ENCODE data around the gene XPO4.

Gene XPO4

DNA sequence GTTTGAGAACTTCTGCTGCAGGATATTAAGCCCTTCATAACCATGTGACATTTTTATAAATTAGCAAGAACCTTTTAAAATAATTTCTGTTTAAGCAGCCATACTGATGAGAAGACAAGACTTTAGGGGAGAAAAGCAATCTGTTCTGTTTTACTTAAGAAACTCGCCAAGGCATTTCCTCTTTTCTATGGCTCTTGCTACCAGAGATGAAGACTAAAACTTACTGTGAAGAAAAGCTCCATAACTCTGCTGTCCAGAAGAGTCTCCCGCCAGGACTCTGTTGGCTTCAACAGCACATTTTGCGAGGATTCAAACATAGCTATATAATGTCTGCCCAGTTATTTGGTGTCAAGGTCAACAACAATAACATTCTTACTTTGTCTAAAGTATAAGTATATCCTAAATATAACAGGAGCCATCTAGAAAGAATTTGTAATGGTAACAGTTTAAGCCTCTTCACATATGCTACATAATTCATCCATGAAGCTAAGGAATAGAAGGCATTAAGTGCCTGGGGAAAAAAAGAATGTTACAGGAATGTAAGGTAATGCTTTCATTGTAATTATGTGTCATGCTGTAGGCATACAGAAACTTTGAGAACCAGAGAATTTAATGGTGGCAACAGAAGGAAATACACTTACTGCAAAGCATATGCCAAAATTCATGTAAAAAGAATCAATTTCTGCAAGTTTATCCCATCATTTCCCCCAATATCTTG is 75.5 kb downstream of the XPO4 start:
- no peak for DNase-seq

DNA sequence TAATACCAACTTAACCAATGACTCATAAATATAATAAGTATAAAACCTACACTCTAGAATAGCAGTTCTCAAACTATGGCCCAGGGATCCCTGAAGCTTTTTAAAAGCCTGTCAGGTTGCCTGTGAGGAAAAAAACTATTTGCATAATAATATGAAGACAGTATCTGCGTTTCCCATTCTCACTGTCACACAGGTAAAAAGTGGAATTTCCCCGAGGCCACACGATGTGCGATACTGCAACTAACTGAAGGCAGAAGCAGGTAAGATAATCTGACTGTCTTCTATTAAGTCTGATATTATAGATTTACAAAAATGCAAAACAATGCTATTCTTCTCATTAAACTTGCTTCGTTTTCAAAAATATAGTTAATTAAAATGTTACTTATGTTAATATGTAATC is 76.2 kb downstream of the XPO4 start:
- no peak for DNase-seq

DNA sequence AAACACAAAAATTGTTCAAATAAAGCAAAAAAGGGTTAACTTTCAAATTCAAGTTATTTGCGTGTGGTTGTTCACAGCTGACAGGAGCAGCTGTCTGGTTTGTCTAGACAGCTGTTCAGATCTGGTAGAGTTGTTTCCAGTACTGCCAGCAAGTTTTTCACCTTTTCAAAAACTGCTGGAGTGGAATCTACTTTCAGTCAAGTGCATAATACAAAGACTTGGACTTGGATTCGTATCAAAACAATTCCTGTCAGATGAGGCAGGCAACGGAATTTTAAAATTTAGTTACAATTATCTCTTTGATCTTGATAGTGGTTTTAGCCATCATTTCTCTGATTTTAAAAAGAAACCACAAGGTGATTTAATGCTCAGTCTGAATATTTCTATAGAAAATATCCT is 77.1 kb downstream of the XPO4 start:
- no peak for DNase-seq

DNA sequence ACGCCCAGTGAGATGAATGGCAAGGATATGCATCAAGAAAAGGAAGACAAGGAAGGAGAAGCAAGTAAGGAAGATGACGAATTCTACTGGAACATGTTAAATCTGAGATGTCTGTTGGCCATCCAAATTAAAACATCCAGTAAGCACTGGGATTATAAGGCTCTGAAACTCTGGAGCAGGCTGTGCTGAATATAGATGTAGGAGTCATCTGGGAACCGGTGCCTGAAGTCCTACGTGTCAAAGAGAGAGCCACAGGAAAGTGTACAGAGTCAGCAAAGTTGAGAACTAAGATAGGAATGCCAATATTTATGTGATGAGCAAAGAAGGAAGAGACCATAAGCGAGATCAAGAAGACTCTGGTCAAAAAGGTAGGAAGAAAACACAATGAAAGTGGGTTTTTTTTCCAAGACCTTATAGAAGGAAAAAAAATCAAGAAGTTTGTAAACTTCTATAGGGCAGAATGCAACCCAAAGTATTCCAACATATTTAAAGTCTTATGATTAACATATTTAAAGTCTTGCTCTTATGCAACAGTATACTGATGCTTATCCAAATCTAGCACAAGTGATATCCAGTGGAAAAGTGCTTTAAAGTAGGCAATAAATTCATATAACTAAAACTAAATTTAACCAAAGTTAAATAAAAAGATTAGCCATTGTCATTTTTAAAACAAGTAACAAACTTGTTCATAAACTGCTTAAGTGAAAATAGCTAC is 77.6 kb downstream of the XPO4 start:
- DNase-seq: no peak

DNA sequence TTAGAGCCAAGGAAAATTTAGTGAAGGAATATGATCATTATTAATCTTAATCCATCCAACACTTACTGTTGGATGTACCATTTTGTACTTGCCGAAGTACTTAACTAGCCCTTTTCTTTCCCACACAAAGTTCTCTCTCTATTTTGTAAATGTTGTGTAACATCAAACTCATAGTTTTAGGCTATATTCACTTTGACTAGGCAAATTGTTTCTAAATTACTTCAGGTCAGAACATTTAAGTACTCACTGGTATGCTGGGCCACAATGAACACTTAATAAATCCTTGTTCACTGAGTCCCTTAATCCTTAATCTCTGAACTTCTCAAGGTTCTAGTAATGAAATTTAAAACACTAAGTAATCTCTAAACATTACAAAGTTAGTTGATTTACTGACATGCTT is 79.5 kb downstream of the XPO4 start:
- DNase-seq: no peak

DNA sequence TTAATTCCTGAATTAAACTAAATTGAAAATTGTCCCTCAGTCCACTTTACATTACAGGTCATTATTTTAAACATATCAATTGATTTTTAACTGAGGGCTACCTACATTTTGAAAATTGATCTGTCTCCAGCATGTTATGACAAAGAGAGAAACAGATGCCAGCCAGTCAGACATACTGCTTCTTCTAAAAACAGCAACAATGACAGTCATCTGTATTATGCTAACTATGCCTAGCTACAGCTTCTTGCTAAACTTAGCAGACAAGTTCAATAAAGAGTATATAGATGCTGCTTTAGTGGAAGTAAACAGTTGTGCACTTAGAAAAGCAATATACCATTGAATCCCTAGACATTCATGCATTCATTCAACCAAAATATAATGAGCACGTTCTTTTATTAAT is 80.1 kb downstream of the XPO4 start:
- DNase-seq: no peak

DNA sequence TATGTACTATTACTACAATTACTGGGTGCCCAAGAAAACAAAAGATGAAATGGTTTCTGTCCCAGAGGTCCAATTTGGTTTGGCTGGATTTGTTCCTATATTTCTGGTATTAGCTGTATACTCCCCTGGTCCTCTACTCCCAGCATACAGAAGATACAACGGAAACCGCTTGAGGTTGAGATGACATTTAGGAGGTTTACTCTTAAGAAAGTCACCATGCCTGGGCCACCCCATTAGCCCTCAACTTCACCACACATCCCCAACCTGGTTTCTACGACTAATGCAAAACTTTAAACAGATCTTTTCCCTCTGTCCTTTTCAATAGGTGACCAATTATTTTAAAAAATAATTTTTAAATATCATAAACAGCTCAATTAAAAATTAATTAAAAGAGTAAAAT is 82.8 kb downstream of the XPO4 start:
- no peak for DNase-seq

DNA sequence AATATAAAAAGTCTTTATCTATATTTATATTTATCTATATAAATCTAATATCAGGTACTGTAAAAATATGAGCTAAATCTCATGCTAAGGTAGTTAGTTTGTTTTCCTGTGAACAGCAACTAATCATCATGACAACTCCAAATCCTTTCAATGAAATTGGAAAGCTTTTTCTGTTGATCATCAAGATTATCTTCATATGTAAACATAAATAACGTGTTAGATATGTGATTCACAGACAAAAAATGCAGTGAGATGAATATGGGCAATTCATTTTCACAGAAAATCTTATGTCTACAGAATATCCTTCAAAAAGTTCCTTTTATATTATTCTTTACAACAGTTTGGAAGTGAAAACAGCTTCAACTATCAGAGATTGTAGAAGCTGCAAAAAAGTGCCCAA is 87.1 kb downstream of the XPO4 start:
- DNase-seq: no peak

DNA sequence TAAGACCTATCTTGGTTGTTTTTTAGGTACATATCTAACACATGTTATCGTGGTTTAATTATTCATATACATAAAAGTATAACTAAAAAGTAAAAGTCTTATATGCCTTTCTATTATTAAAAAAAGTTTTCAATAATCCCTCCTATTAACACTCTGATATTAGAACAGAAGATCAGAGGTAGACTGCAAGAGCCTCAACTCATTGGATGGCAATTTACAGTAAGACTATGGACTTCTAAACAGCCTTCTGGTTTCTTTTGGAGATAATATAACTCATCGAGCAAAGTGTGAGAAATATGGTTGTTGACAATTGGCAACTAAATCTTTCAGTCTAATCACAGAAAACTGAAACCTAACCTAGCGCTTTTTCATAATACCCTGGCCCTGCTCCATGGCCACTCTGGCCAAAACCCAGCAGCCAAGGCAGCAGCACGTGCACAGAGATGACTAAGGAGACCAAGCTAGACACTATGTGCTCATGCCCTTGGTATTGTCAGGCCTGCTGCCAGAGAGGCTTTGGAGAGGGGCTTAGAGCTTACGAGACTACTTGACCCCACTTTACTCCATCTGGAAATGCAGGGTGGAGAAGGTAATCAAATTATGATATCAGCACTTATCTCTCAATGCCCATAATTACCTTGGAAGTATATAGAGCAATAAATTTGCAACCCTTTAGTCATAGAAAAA is 88.2 kb downstream of the XPO4 start:
- peak; percentile 62 for DNase-seq

DNA sequence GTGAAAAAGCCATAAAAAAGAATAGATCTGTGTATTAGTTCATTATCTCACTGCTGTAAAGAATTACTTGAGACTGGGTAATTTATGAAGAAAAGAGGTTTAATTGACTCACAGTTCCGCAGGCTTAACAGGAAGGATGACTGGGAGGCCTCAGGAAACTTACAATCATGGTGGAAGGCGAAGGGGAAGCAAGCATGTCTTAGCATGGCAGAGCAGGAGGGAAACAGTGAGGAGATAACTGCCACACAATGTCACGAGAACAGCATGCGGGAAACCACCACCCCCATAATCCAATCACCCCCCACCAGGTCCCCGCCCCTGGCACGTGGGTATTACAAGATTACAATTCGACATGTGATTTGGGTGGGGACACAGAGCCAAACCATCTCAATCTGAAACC is 89.7 kb downstream of the XPO4 start:
- DNase-seq: no peak

DNA sequence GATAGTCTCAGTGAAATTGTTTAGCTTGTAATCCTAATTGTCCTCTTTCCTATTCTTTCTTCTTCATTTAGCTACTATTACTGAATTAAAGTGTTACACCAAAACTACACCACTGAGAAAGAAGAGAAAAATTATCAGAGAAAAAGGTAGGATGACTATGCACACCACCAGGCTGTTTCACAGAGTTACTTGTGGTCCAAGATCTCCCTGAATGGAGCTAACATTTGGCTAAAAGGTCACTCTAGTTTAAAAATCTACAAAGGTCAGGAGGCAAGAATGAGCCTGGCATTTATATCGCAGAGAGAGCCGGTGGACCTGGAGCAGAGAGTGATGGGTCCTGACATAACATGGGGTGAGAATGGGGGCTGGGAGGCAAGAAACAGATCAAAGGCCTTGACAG is 91.7 kb downstream of the XPO4 start:
- no peak for DNase-seq

DNA sequence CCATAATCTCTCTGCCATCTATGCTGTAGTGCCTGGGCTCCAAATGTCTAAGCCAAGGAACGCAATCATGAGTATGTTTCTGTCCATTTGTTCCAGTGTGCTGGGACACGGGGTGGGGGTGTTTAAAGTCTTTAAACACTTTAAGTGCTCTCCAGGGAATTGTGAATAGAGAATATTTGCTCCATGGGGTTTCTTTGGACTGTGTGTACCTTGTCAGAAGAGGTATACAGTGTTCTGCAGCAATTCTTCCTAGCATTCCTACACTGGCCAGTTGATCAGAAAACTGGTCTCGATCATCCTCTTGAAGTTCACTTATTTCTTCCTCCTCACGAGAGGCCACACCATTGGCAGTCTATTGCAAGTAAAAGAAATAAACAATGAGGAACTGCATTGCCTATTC is 93.7 kb downstream of the XPO4 start:
- DNase-seq: no peak

DNA sequence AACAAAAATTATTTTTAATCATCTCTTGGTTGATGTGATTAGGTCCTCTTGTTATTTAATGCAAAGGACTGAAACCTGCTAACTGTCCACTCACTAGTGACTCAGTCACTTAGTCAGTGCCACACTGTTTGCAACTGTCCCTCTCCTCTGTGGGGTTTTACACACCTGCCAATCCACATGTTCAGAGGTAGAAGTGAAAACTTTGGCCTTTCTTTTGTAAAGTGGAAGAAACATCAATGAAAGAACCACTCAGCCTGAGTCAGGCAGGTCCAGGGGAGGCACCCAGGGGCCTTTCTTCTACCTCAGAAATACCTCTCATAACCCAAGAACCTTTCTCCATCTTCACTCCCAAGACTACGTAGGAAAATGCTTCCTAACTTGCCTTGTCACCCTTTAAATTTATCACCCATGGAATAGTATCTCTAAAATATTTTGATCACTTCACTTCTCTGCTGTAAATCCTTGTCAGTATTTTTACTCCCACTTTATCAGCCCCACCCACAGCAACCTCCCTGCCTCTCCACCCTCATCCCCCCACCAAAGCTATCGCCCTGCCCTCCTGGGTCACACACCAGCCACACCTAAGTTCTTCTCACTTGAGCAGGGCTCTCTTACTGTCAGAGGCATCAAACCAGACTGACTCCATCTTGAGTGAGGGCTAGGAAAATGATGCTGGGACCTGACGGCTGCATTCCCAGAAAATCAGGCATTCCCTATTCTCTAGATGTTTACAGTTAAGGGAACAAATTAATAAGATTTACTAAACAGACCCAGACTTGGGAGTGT is 99.2 kb downstream of the XPO4 start:
- no peak for DNase-seq

DNA sequence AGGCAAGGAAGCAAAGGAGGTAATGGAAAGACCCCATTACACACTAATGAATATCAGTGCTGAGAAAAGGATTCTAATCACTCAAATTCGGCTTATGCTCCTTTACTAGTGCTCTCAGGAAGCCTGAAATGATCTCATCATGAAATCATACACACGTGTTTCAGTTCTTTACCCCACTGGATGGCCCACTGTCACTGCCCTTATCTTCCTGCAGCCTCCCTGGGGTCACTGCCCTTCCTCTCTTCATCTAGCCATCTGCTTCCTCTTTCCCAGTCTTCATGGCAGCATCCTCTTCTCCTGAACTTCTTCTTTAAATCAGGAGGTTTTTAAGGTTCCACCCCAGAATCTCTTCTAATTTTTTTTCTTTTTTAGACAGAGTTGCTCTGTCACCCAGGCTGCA is 100.8 kb downstream of the XPO4 start:
- no peak for DNase-seq

DNA sequence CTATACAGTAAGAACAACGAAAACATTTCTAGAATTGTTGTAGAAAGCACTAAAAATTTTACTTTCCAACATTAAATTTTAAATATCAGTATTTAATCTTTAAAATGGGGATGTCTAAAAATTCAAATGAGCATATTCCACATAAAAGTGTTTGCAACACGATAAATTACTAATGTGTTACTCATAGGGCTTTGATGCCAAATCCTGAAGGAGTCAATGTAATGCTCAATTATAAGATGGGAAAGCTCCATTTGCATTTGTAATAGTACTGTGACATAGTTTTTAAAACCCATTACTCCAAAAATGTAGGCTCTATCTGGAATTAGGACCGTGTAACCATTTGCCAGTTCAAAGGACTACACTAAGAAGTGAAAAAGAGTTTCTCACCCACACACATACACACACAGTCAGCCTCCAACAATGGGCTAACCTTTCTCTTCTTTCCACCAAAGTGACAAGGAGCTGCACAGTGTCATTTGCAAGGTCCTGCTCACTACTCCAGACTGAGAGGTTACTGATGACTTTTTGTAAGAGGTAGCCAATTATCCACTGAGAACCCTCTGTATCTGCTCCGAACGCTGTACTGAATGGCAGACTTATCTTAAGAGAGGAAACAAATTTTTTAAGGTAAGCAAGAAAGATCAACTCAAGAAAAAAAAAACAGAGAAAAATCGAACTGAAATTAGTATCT is 102.7 kb downstream of the XPO4 start:
- DNase-seq: no peak

DNA sequence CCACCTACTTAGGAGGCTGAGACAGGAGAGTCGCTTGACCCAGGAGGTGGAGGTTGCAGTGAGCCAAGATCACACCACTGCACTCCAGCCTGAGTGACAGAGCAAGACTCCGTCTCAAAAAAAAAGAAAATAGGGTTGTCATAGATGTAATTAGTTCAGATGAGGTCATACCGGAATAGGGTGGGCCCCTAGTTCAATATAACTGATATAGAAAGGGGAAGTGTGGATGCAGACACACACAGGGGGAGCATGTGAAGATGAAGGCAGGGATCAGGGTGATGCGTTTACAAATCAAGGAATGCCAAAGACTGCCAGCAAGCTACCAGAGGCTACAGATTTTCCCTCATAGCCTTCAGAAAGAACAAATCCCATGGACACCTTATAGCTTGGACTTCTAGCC is 104.5 kb downstream of the XPO4 start:
- no peak for DNase-seq

DNA sequence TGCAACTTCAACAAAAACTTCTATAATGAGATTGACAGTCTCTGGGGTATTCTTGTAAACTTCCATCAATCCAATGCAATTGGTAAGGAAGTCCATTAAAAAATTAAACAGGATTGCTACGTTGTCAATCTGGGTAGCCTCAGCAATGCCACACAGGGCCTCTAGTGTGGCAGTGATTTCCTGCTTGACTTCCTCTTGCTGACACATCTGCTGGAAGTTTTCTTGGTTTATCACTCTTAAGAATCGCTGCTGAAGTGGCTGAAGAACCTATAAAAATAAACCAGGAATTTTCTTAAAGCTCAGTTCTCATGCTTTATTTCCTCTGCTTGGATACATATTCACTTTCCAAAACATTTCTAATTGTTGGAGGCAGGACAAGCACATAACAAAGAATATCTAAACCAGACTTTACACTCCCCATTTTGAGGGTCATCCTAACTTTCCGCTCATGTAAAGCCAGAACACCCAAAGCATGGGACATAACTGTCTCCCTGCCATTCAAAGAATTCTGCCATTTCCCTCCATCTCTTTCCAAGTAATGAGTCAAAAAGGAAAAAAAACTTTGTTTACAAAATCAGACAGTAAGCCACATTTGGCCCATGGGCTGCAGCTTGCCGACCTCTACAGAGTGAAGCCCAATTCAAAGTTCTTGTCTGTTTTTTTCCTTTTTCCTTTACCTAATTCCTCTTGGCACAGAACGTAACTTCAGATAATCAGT is 105.6 kb downstream of the XPO4 start:
- DNase-seq: no peak

DNA sequence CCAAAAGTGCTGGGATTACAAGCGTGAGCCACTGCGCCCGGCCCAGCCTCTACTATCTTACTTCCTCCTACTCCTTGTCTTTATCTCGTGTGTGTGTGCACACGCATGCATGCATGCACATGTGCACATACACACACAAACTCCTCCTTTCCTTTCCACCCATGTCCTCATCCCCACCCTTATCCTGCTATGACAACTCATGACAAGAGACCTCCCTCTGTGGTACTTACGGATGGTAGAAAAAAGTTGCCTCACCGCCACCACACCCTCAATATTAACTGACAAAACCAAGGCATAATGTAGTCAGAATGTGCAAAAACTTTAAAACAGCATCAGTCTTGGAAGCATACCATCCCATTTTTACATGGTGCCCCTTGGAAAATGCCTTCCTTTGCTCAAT is 112.9 kb downstream of the XPO4 start:
- DNase-seq: no peak

DNA sequence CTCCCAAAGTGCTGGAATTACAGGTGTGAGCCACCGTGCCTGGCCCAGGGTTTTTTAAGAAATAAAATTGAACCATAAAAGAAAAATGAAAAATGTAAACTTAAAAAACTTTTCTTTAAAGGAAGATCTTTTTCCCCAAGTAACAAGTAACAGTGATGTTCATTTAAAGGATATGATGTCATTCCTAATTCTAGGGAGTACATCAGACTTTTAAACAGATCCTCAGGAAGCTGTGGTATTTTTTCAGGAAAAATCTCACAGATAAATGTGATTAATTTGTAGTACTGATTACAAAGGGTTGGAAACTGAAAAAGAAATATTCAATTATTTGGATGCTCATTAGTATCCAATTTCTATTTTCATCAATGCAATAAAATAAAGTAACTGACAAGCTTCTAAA is 114.2 kb downstream of the XPO4 start:
- DNase-seq: no peak

DNA sequence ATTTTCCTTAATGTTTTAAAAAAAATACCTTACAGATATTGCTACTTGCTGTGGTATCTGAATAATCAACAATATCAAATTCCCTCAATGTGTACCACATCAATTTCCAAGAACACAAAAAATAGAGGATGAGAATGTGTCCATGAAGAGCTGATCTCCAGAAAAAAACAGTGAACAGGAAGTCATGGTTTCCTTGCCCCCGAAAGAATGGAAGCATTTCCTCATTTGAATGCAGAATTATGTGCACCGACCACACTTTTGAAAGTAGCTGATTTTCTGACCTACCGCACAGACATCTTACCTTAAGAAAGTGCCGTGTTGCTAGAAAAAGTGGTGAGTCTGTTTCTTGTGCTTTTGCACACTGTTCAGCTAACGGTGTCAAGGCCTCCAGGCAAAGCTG is 115.4 kb downstream of the XPO4 start:
- DNase-seq: no peak

DNA sequence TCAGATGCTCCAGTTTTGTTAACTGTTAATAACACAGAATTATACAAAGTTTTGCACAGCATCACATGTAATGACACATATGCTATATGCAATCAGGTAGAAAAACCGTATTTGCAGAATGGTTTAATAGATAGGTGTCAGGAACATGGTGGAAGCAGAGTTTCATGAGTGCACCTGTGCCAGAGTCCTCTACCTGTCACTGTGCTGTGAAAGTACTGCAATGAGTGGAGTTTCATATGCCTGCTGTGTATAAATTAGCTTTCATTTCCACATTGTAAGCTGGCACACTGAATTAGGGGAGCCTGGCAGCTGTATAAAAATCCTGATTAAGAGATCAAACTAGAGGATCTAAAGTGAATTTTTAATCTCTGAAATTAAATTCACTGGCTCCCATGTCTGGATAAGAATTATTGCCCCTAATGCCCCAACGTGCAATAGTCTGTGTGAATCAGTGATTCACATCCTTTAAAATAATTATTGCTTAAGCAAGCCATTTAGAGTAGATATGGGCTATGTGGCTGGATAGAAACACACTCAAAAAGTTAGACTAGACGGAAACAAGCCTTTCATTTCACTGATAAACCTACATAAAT is 120.3 kb downstream of the XPO4 start:
- no peak for DNase-seq

DNA sequence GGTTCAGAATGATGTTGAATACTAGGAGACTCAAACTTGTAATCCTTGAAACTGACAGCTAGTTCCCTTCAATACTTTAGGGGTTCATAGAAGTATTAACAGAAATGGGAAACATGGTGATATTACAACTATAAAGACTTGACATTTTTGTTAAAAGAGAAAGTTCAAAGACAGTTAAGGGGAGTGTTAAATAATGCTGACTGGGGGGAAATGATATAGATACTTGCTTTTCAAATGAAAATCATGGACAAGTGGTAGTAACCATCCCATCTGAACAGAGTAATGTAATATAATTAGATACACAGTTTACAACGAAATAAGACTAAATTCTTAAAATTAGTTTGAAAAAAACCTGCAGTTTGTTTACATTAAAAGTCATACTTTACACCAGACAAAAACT is 122.2 kb downstream of the XPO4 start:
- DNase-seq: no peak
